Hepatocyte (in vitro differentiated cells): ENCODE data around the gene NRP1.

Experiments
- EZH2 ChIP-seq: fragments of 200-600 bp; sonication (generic); IDR thresholded peaks from 2 replicates; pipeline ENCODE4 v1.6.1; 2016; ENCODE audit warnings: antibody characterized with exemption, mild to moderate bottlenecking, borderline replicate concordance
- EZH2phosphoT487 ChIP-seq: fragments of 200-600 bp; sonication (generic); IDR thresholded peaks from one replicate; pipeline ENCODE4 v1.6.1; 2018; ENCODE audit warnings: antibody characterized with exemption, mild to moderate bottlenecking, low read depth, moderate library complexity; ENCODE audit not compliant: unreplicated experiment, severe bottlenecking
- TF ChIP-seq, protein P1 (sequence below): fragments of 200-600 bp; sonication (generic); IDR thresholded peaks from 2 replicates; pipeline ENCODE4 v1.5.1; 2016; ENCODE audit warnings: antibody characterized with exemption, mild to moderate bottlenecking; ENCODE audit not compliant: poor library complexity

DNA sequence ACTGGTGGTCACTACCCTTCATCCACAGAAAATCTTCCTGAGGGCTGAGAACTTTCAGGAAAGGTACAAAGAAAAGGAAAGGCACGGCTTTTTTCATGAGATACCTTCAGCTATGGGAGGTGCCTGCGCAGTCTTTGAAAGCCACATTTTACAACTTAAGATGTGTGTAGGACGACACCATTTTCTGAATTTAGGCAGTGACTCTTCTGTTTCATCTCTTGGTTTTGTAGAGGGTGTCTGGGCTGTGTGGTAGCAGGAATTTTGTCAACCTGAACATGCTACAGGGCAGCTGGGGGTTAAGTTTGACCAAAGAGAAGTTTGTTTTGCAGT, 138.1 kb downstream of the NRP1 start:
- TF ChIP-seq, protein P1, sequence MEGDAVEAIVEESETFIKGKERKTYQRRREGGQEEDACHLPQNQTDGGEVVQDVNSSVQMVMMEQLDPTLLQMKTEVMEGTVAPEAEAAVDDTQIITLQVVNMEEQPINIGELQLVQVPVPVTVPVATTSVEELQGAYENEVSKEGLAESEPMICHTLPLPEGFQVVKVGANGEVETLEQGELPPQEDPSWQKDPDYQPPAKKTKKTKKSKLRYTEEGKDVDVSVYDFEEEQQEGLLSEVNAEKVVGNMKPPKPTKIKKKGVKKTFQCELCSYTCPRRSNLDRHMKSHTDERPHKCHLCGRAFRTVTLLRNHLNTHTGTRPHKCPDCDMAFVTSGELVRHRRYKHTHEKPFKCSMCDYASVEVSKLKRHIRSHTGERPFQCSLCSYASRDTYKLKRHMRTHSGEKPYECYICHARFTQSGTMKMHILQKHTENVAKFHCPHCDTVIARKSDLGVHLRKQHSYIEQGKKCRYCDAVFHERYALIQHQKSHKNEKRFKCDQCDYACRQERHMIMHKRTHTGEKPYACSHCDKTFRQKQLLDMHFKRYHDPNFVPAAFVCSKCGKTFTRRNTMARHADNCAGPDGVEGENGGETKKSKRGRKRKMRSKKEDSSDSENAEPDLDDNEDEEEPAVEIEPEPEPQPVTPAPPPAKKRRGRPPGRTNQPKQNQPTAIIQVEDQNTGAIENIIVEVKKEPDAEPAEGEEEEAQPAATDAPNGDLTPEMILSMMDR = no peak
- TF ChIP-seq EZH2phosphoT487 = no peak
- no peak for TF ChIP-seq EZH2
